A549 (cell line): Measurements from ENCODE around the gene PDIA3.

Source experiments
- CHD2 ChIP-seq: fragments of 150-350 bp; IDR thresholded peaks from 2 replicates; pipeline ENCODE4 v1.6.1; 2014; ENCODE audit warnings: low read length; ENCODE audit not compliant: partially characterized antibody
- CTCF ChIP-seq: fragments of >200 bp; sonication (Bioruptor Twin); formaldehyde crosslinking; IDR thresholded peaks from 3 replicates; pipeline ENCODE4 v1.5.1; 2016
- EP300 ChIP-seq, 2 experiments: fragments of >200 bp; sonication (Bioruptor Twin); formaldehyde crosslinking; IDR thresholded peaks; 2 replicates in 1 of 2; 3 replicates in 1 of 2; pipeline ENCODE4 v1.6.1; 2016 to 2017
- PHF8 ChIP-seq: fragments of 200-600 bp; sonication (generic); IDR thresholded peaks from 2 replicates; pipeline ENCODE4 v1.6.1; 2016; ENCODE audit warnings: low read depth, mild to moderate bottlenecking, antibody characterized with exemption, moderate library complexity, borderline replicate concordance
- POLR2A ChIP-seq: IDR thresholded peaks from 2 replicates; pipeline ENCODE4 v1.6.1; 2012; ENCODE audit warnings: mild to moderate bottlenecking, low read length
- RAD21 ChIP-seq, 2 experiments: fragments of >200 bp in 1 of 2; sonication (Bioruptor Twin) in 1 of 2; formaldehyde crosslinking in 1 of 2; IDR thresholded peaks in 1 of 2; conservative IDR thresholded peaks in 1 of 2; 2 replicates in 1 of 2; 3 replicates in 1 of 2; pipeline ENCODE4 v1.6.1; 2012 to 2018; ENCODE audit warnings: inconsistent platforms in 1 of 2
- REST ChIP-seq: fragments of 200-600 bp; sonication (generic); IDR thresholded peaks from 2 replicates; pipeline ENCODE4 v1.6.1; 2016; ENCODE audit warnings: antibody characterized with exemption, mild to moderate bottlenecking, moderate library complexity

- no peak for TF ChIP-seq CHD2
- no peak for TF ChIP-seq REST
- TF ChIP-seq CTCF, result no peak
- TF ChIP-seq PHF8, result no peak
- no peak for TF ChIP-seq EP300 (IDR thresholded peaks at IDR 0.05)
- TF ChIP-seq RAD21 (conservative IDR thresholded peaks at IDR 0.05 in 1 of 2, IDR thresholded peaks at IDR 0.05 in 1 of 2), result no peak
- no peak for TF ChIP-seq POLR2A
These were observed 43.2 kb downstream of the PDIA3 start for GRCh38 chr15:43789409-43789808.
